GM21737 (cell line): ENCODE measurements around the gene NSG1.
"Not testable (repeated sequence)": the region's sequence is repeated elsewhere in the genome, so short reads cannot be mapped to it uniquely, and the experiment has no call there.

ENCODE experiments used
- ATAC-seq: cut with Tn5 transposase; IDR thresholded peaks from one replicate; pipeline ENCODE4 v1.9.1; 2021; ENCODE audit warnings: mild to moderate bottlenecking, moderate library complexity; ENCODE audit not compliant: unreplicated experiment

NSG1 gene

GRCh38 chr4:4465238-4465637 lies 78.3 kb downstream of the NSG1 start:
- not testable (repeated sequence) for ATAC-seq
